ENCODE results near the gene PPTC7.

PPTC7 gene

DNA sequence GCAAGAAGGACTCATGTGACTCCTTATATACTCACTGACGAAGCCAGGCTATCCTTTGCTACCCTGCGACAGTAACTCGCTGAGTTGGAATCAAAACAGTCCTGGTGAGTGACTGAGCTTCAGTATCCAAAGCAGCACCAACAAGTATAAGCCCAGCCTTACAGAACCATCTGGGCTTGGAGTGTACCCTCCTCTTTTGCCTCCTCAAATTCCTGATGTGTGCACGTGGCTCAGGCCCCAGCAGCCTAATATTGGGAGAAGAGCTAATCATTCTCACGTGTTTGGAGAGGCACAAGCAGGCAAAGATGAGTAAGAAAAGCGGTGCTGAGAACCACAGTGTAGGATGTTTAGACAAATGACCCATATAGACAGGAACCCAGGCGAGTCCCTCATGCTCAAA, 34.4 kb downstream of the PPTC7 start:
- no peak overlapping the region for H2AK5ac ChIP-seq (ENCODE audit: low read depth, low read length)
- H2BK120ac ChIP-seq (ENCODE audit: low read depth, low read length): no peak overlapping the region
- peaks cover 0 to 2% of the 10 kb centered on the region in 2 donors for H3K9me3 ChIP-seq (replicated peaks in 1 of 2; ENCODE audit: control insufficient read depth in 2 of 2, insufficient read depth in 1 of 2, low read depth in 1 of 2, low read length in 2 of 2)
- H3K79me1 ChIP-seq (ENCODE audit: low read depth, low read length): no peaks in the 10 kb centered on the region
- H3K4me2 ChIP-seq (ENCODE audit: insufficient read depth, low read length, poor library complexity, severe bottlenecking): no peak overlapping the region
- H3K18ac ChIP-seq (ENCODE audit: low read length): no peak overlapping the region
- no peak overlapping the region for H3K27ac ChIP-seq (replicated peaks; ENCODE audit: low read length)
- peaks cover 3 to 33% of the 10 kb centered on the region in 2 donors for H3K36me3 ChIP-seq (replicated peaks in 1 of 2; ENCODE audit: control insufficient read depth in 2 of 2, insufficient read depth in 2 of 2, low read length in 2 of 2)
- no peak overlapping the region for H2BK15ac ChIP-seq (ENCODE audit: low read length)
- no peak overlapping the region for H3K23ac ChIP-seq (ENCODE audit: low read depth, low read length, poor library complexity)
- no peak overlapping the region for H4K91ac ChIP-seq (ENCODE audit: low read depth, low read length, poor library complexity)
- no peak overlapping the region for H3K9ac ChIP-seq (ENCODE audit: low read depth, low read length, poor library complexity)
- H3K4ac ChIP-seq (ENCODE audit: low read length): no peak overlapping the region
- H2BK12ac ChIP-seq (ENCODE audit: low read length): no peak overlapping the region
- no peak overlapping the region for H3K4me3 ChIP-seq (ENCODE audit: low read length in 2 of 2)
- no peak for DNase-seq (ENCODE audit: low spot score)
- no peak overlapping the region for H2AFZ ChIP-seq (ENCODE audit: low read length)
- no peaks in the 10 kb centered on the region for H3K4me1 ChIP-seq (ENCODE audit: control insufficient read depth in 2 of 2, insufficient read depth in 1 of 2, low read depth in 1 of 2, low read length in 2 of 2)
- no peak overlapping the region for H4K8ac ChIP-seq (ENCODE audit: low read depth, low read length)
- no peak overlapping the region for H2BK5ac ChIP-seq (ENCODE audit: low read length)
- H3K27me3 ChIP-seq (ENCODE audit: control insufficient read depth in 3 of 3, insufficient read depth in 3 of 3, low read depth in 1 of 3, low read length in 3 of 3): no peaks in the 10 kb centered on the region
- no peak overlapping the region for H3K14ac ChIP-seq (ENCODE audit: low read length)
- WGBS, 2 donors (ENCODE audit: extremely low coverage in 2 of 2, insufficient read length in 2 of 2, insufficient replicate concordance in 1 of 2): no CpG with 5 or more reads among the region's 7 CpGs

DNA sequence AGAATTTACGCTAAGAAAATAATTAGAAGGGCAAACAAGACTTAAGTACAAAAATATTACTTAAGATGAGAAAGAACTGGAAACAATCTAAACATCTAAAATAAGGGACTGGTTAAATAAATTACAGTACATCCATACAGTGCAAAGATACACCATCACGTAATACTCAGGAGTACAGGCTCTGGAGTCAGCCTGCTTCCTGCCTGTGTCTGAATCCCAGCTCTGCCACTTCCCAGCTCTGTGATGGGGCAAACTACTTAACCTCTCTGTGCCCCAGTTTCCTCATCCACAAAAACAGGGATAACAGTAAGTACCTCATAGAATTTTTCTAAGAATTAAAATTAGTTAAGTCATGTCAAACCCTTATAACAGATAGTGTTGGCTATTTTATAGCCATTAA, 36.0 kb downstream of the PPTC7 start:
- Histone ChIP-seq H3K4me3 (ENCODE audit: low read length in 2 of 2) (no peak overlapping the region), H2BK120ac (ENCODE audit: low read depth, low read length) (no peak overlapping the region), H3K14ac (ENCODE audit: low read length) (no peak overlapping the region), H2BK15ac (ENCODE audit: low read length) (no peak overlapping the region), H3K4me1 (ENCODE audit: control insufficient read depth in 2 of 2, insufficient read depth in 1 of 2, low read depth in 1 of 2, low read length in 2 of 2) (no peaks in the 10 kb centered on the region), H2AFZ (ENCODE audit: low read length) (no peak overlapping the region), H3K23ac (ENCODE audit: low read depth, low read length, poor library complexity) (no peak overlapping the region), H4K8ac (ENCODE audit: low read depth, low read length) (no peak overlapping the region), H3K18ac (ENCODE audit: low read length) (no peak overlapping the region), H3K36me3 (replicated peaks in 1 of 2; ENCODE audit: control insufficient read depth in 2 of 2, insufficient read depth in 2 of 2, low read length in 2 of 2) (peaks cover 3 to 35% of the 10 kb centered on the region in 2 donors), H2BK5ac (ENCODE audit: low read length) (no peak overlapping the region), H3K4ac (ENCODE audit: low read length) (no peak overlapping the region), H3K4me2 (ENCODE audit: insufficient read depth, low read length, poor library complexity, severe bottlenecking) (no peak overlapping the region), H3K9me3 (replicated peaks in 1 of 2; ENCODE audit: control insufficient read depth in 2 of 2, insufficient read depth in 1 of 2, low read depth in 1 of 2, low read length in 2 of 2) (peaks cover 0 to 2% of the 10 kb centered on the region in 2 donors), H2BK12ac (ENCODE audit: low read length) (no peak overlapping the region), H4K91ac (ENCODE audit: low read depth, low read length, poor library complexity) (no peak overlapping the region), H3K27me3 (ENCODE audit: control insufficient read depth in 3 of 3, insufficient read depth in 3 of 3, low read depth in 1 of 3, low read length in 3 of 3) (no peaks in the 10 kb centered on the region), H3K9ac (ENCODE audit: low read depth, low read length, poor library complexity) (no peak overlapping the region), H2AK5ac (ENCODE audit: low read depth, low read length) (no peak overlapping the region), H3K27ac (replicated peaks; ENCODE audit: low read length) (no peak overlapping the region), H3K79me1 (ENCODE audit: low read depth, low read length) (no peaks in the 10 kb centered on the region)
- WGBS, 2 donors (ENCODE audit: extremely low coverage in 2 of 2, insufficient read length in 2 of 2, insufficient replicate concordance in 1 of 2): no CpG with 5 or more reads among the region's 2 CpGs
- DNase-seq (ENCODE audit: low spot score): no peak

DNA sequence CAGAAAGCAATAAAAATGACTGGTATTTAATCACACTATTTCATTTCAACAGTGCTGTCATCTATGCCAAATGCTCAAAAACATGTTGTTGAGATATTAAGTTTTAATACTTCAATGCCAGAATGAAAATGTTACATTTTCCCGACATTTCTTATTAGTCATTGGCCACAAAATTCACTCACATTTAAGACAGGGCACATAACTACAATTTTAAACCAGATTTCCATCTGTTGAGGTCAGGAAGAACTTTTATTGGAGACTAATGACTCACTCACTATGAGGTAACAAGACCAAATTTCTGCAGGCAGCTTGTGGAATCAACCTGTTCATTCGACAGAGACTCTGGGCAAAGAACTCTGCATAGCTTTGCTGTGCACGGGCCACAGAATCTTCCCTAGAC, 36.8 kb downstream of the PPTC7 start:
- H3K4ac ChIP-seq (ENCODE audit: low read length): no peak overlapping the region
- H4K8ac ChIP-seq (ENCODE audit: low read depth, low read length): no peak overlapping the region
- H3K36me3 ChIP-seq (replicated peaks in 1 of 2; ENCODE audit: control insufficient read depth in 2 of 2, insufficient read depth in 2 of 2, low read length in 2 of 2): peaks cover 1 to 30% of the 10 kb centered on the region in 2 donors
- H3K27me3 ChIP-seq (ENCODE audit: control insufficient read depth in 3 of 3, insufficient read depth in 3 of 3, low read depth in 1 of 3, low read length in 3 of 3): no peaks in the 10 kb centered on the region
- no peak overlapping the region for H2BK5ac ChIP-seq (ENCODE audit: low read length)
- no CpG with 5 or more reads among the region's 3 CpGs for WGBS, 2 donors (ENCODE audit: extremely low coverage in 2 of 2, insufficient read length in 2 of 2, insufficient replicate concordance in 1 of 2)
- H3K79me1 ChIP-seq (ENCODE audit: low read depth, low read length): no peaks in the 10 kb centered on the region
- no peak overlapping the region for H2BK120ac ChIP-seq (ENCODE audit: low read depth, low read length)
- H3K27ac ChIP-seq (replicated peaks; ENCODE audit: low read length): no peak overlapping the region
- no peak overlapping the region for H2AK5ac ChIP-seq (ENCODE audit: low read depth, low read length)
- H3K4me1 ChIP-seq (ENCODE audit: control insufficient read depth in 2 of 2, insufficient read depth in 1 of 2, low read depth in 1 of 2, low read length in 2 of 2): no peaks in the 10 kb centered on the region
- no peak overlapping the region for H3K14ac ChIP-seq (ENCODE audit: low read length)
- H4K91ac ChIP-seq (ENCODE audit: low read depth, low read length, poor library complexity): no peak overlapping the region
- no peak overlapping the region for H3K23ac ChIP-seq (ENCODE audit: low read depth, low read length, poor library complexity)
- H3K4me2 ChIP-seq (ENCODE audit: insufficient read depth, low read length, poor library complexity, severe bottlenecking): no peak overlapping the region
- no peak for DNase-seq (ENCODE audit: low spot score)
- H3K9me3 ChIP-seq (replicated peaks in 1 of 2; ENCODE audit: control insufficient read depth in 2 of 2, insufficient read depth in 1 of 2, low read depth in 1 of 2, low read length in 2 of 2): peaks cover 0 to 2% of the 10 kb centered on the region in 2 donors
- H3K18ac ChIP-seq (ENCODE audit: low read length): no peak overlapping the region
- no peak overlapping the region for H3K4me3 ChIP-seq (ENCODE audit: low read length in 2 of 2)
- H2AFZ ChIP-seq (ENCODE audit: low read length): no peak overlapping the region
- H2BK15ac ChIP-seq (ENCODE audit: low read length): no peak overlapping the region
- H2BK12ac ChIP-seq (ENCODE audit: low read length): no peak overlapping the region
- no peak overlapping the region for H3K9ac ChIP-seq (ENCODE audit: low read depth, low read length, poor library complexity)

DNA sequence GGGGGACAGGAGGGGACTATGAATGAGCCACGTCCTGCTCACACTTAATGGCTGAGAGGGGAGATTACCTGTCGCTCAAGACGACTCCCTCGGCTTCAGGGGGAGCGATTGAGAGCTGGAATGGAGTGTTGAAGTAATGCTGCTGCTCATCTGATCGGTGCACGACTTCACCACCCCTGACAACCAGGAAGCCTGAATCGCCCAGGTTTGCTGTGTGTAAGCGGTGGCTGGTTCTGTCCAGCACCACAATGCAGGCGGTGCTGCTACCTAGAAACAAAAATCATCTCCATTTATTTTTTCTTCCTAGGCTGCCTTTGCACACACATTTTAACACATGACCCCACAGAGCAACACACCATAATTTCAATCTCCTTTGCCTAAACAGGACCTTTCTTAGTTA, 37.3 kb downstream of the PPTC7 start:
- no peak overlapping the region for H3K4me3 ChIP-seq (ENCODE audit: low read length in 2 of 2)
- no CpG with 5 or more reads among the region's 10 CpGs for WGBS, 2 donors (ENCODE audit: extremely low coverage in 2 of 2, insufficient read length in 2 of 2, insufficient replicate concordance in 1 of 2)
- H3K9me3 ChIP-seq (replicated peaks in 1 of 2; ENCODE audit: control insufficient read depth in 2 of 2, insufficient read depth in 1 of 2, low read depth in 1 of 2, low read length in 2 of 2): peaks cover 0 to 2% of the 10 kb centered on the region in 2 donors
- H2BK5ac ChIP-seq (ENCODE audit: low read length): no peak overlapping the region
- DNase-seq (ENCODE audit: low spot score): no peak
- no peak overlapping the region for H3K14ac ChIP-seq (ENCODE audit: low read length)
- no peak overlapping the region for H3K4me2 ChIP-seq (ENCODE audit: insufficient read depth, low read length, poor library complexity, severe bottlenecking)
- H3K4me1 ChIP-seq (ENCODE audit: control insufficient read depth in 2 of 2, insufficient read depth in 1 of 2, low read depth in 1 of 2, low read length in 2 of 2): no peaks in the 10 kb centered on the region
- H2BK15ac ChIP-seq (ENCODE audit: low read length): no peak overlapping the region
- no peak overlapping the region for H4K8ac ChIP-seq (ENCODE audit: low read depth, low read length)
- H3K27me3 ChIP-seq (ENCODE audit: control insufficient read depth in 3 of 3, insufficient read depth in 3 of 3, low read depth in 1 of 3, low read length in 3 of 3): no peaks in the 10 kb centered on the region
- no peak overlapping the region for H3K4ac ChIP-seq (ENCODE audit: low read length)
- no peaks in the 10 kb centered on the region for H3K79me1 ChIP-seq (ENCODE audit: low read depth, low read length)
- H2AK5ac ChIP-seq (ENCODE audit: low read depth, low read length): no peak overlapping the region
- no peak overlapping the region for H2BK120ac ChIP-seq (ENCODE audit: low read depth, low read length)
- no peak overlapping the region for H2BK12ac ChIP-seq (ENCODE audit: low read length)
- H3K36me3 ChIP-seq (replicated peaks in 1 of 2; ENCODE audit: control insufficient read depth in 2 of 2, insufficient read depth in 2 of 2, low read length in 2 of 2): peaks cover 1 to 25% of the 10 kb centered on the region in 2 donors
- no peak overlapping the region for H2AFZ ChIP-seq (ENCODE audit: low read length)
- no peak overlapping the region for H3K9ac ChIP-seq (ENCODE audit: low read depth, low read length, poor library complexity)
- H3K23ac ChIP-seq (ENCODE audit: low read depth, low read length, poor library complexity): no peak overlapping the region
- H3K27ac ChIP-seq (replicated peaks; ENCODE audit: low read length): no peak overlapping the region
- no peak overlapping the region for H4K91ac ChIP-seq (ENCODE audit: low read depth, low read length, poor library complexity)
- H3K18ac ChIP-seq (ENCODE audit: low read length): no peak overlapping the region

Data from neuronal stem cell (in vitro differentiated cells).